ENCODE measurements around the gene MED8.
A peak's percentile ranks its signal among the peaks of the same experiment; 100 is the strongest.
"Not testable (repeated sequence)": the region's sequence is repeated elsewhere in the genome, so short reads cannot be mapped to it uniquely, and the experiment has no call there.

The MED8 gene

DNA sequence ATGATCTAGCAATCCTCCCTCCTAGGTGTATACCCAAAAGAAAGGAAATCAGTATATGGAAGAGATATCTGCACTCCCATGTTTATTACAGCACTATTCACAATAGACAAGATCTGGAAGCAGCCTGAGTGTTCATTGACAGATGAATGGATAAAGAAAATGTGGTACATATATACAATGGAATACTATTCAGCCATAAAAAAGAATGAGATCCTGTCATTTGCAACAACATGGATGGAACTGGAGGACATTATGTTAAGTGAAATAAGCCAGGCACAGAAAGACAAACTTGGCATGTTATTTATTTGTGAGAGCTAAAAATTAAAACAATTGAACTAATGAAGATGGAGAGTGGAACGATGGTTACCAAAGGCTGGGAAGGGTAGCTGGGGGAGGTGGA, 23.8 kb upstream of the MED8 start:
- DNase-seq (ENCODE audit: low spot score); H3K9me3 Mint-ChIP-seq; H3K27ac Mint-ChIP-seq; H3K4me1 Mint-ChIP-seq (ENCODE audit: low read depth); H3K4me3 Mint-ChIP-seq; H3K27me3 Mint-ChIP-seq (ENCODE audit: low read depth): not testable (repeated sequence)
- peaks cover 34% of the 10 kb centered on the region for H3K36me3 Mint-ChIP-seq (ENCODE audit: low read depth)

DNA sequence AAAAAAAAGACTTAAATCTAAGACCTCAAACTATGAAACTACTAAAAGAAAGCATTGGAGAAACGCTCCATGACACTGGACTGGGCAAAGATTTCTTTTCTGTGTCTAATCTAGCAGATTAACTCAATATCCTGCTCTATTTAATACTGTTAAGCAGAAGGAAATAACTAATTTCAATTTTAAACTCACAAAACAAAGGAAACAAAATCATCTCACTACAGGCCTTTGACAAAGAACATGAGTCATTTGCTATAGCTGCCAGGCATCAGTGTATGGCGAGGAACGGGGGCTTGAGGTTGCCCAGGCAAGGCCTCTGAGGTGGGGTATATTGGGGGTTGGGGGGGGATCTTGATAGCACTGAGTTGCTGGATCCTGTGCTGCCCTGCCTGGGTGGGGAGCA, 21.0 kb upstream of the MED8 start:
- no peaks in the 10 kb centered on the region for H3K9me3 Mint-ChIP-seq
- peaks cover 43% of the 10 kb centered on the region for H3K36me3 Mint-ChIP-seq (ENCODE audit: low read depth)
- no peak overlapping the region for H3K27ac Mint-ChIP-seq
- no peak overlapping the region for H3K4me3 Mint-ChIP-seq
- no peaks in the 10 kb centered on the region for H3K4me1 Mint-ChIP-seq (ENCODE audit: low read depth)
- DNase-seq (ENCODE audit: low spot score), result no peak
- no peaks in the 10 kb centered on the region for H3K27me3 Mint-ChIP-seq (ENCODE audit: low read depth)

DNA sequence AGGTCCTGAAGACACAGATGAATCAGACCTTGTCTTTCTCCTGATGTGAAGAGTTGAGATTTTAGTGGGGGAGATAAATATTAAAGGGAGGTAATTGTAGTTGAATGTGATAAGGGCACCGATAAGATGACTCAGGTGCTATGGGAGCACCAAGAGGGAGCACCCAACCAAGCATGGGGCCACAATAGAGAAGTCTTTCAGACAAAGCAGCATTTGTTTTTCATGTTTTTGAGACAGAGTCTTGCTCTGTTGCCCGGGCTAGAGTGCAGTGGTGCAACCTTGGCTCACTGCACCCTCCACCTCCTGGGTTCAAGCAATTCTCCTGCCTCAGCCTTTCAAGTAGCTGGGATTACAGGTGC, 16.3 kb upstream of the MED8 start:
- no peaks in the 10 kb centered on the region for H3K4me1 Mint-ChIP-seq (ENCODE audit: low read depth)
- no peak overlapping the region for H3K27ac Mint-ChIP-seq
- H3K4me3 Mint-ChIP-seq, result no peak overlapping the region
- H3K27me3 Mint-ChIP-seq (ENCODE audit: low read depth), result no peaks in the 10 kb centered on the region
- H3K36me3 Mint-ChIP-seq (ENCODE audit: low read depth), result peaks cover 46% of the 10 kb centered on the region
- DNase-seq (ENCODE audit: low spot score), result no peak
- H3K9me3 Mint-ChIP-seq, result no peaks in the 10 kb centered on the region

DNA sequence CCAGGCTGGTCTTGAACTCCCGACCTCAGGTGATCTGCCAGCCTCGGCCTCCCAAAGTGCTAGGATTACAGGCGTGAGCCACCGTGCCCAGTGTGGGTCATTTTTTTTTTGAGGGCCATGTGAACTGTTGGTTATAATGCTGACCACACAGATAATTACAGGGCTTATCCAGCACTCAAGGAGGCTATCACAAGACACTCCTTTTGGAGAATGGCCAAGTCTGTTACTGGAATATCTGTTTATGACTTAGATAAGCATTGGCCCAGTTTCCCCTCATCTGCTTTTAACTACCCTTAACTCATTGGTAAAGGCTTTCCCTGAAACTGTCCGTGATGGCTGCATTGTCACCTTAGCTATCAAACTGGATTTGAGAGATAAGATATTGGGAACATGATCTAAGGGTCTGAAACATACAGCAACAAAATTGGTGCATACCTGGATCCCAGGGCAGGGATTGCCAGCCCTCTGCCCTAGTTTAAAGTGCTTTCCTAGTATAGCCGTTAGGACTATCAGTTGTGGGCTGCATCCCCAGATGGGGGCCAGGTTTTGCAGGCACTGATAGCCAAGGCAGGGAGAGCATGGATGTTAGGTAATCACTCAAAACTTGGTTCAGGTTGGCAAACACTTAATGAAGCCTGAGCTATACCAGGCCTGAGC, 15.7 kb upstream of the MED8 start:
- no peak overlapping the region for H3K27ac Mint-ChIP-seq

DNA sequence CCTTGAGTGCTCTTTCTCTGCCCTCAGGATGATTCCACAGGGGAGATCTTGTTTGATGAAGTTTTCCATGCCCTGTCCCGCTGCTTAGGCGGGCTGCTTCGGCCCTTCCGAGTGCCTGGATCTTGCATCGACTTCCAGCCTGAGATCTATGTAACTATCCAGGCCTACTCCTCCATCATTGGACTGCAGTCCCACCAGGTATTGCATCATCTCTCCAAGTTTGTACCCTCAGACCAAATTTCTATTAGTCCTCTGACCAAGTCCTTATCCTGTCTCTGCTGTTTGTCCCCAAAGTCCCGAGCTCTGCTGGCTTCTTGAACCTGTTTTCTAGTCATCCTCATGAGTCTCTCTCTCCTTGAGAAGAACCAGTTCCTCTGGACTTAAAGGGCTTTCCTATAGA, 14.8 kb upstream of the MED8 start:
- no peaks in the 10 kb centered on the region for H3K4me1 Mint-ChIP-seq (ENCODE audit: low read depth)
- no peaks in the 10 kb centered on the region for H3K27me3 Mint-ChIP-seq (ENCODE audit: low read depth)
- no peak overlapping the region for H3K27ac Mint-ChIP-seq
- peaks cover 37% of the 10 kb centered on the region for H3K36me3 Mint-ChIP-seq (ENCODE audit: low read depth)
- no peak for DNase-seq (ENCODE audit: low spot score)
- no peak overlapping the region for H3K4me3 Mint-ChIP-seq
- no peaks in the 10 kb centered on the region for H3K9me3 Mint-ChIP-seq

More for the DNA sequence above, 15.7 kb upstream of the MED8 start:
- H3K36me3 Mint-ChIP-seq (ENCODE audit: low read depth), result peaks cover 43% of the 10 kb centered on the region
- no peak for DNase-seq (ENCODE audit: low spot score)
- H3K27me3 Mint-ChIP-seq (ENCODE audit: low read depth), result no peaks in the 10 kb centered on the region
- no peaks in the 10 kb centered on the region for H3K4me1 Mint-ChIP-seq (ENCODE audit: low read depth)
- no peak overlapping the region for H3K4me3 Mint-ChIP-seq
- H3K9me3 Mint-ChIP-seq, result no peaks in the 10 kb centered on the region

DNA sequence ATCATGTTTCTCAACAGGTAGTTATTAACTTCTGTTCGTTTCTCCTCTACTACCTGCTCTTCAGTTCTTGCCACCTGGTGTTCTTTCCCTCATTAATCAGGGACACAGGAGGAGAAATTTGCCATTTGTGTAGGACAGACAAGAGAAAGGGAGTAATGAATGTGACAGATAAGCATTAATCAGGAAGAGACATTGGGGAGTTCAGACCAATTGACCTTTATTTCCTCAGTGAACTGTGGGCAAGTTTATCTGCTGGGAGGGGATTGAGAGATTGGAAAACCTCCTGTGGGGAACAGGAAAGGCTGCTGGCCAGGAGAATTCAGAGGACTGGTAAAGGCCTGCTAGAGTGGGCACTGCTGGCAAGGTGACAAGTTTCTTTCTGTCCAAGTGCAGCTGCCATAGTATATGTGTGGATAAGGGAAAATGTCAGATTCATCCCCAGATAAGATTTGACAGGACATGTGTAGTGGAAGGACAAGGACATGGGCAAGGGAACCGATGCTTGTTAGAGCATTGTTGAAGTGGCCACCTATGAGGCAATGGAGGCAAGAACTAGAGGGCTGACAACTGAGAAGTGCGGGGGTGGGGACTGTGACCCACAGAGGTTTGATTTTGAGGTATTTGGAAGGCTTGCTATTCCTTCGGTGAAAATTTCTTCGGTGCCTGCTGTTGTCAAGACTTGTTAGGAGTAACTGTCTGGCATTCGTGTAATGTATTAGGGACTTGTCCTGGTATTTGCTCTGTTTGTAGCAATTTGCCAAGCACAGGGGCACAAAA, 12.7 kb upstream of the MED8 start:
- Mint-ChIP-seq H3K4me3 (no peak overlapping the region), H3K4me1 (ENCODE audit: low read depth) (peaks cover 2% of the 10 kb centered on the region), H3K27ac (no peak overlapping the region), H3K9me3 (no peaks in the 10 kb centered on the region), H3K36me3 (ENCODE audit: low read depth) (peaks cover 27% of the 10 kb centered on the region), H3K27me3 (ENCODE audit: low read depth) (no peaks in the 10 kb centered on the region)
- DNase-seq (ENCODE audit: low spot score), result no peak

DNA sequence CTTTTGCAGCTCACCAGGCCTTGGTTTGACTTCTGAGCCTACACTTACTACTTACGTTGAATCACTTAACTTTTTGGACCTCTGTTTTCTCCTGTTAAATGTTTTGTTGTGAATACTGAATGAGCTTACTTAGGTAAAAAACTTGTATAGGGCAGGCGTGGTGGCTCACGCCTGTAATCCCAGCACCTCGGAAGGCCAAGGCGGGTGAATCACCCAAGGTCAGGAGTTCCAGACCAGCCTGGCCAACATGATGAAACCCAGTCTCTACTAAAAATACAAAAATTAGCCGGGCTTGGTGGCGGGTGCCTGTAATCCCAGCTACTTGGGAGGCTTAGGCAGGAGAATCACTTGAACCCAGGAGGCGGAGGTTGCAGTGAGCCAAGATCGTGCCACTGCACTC, 10.8 kb upstream of the MED8 start:
- H3K27me3 Mint-ChIP-seq (ENCODE audit: low read depth); H3K4me3 Mint-ChIP-seq; H3K4me1 Mint-ChIP-seq (ENCODE audit: low read depth); H3K27ac Mint-ChIP-seq; H3K9me3 Mint-ChIP-seq; DNase-seq (ENCODE audit: low spot score): not testable (repeated sequence)
- peaks cover 23% of the 10 kb centered on the region for H3K36me3 Mint-ChIP-seq (ENCODE audit: low read depth)

DNA sequence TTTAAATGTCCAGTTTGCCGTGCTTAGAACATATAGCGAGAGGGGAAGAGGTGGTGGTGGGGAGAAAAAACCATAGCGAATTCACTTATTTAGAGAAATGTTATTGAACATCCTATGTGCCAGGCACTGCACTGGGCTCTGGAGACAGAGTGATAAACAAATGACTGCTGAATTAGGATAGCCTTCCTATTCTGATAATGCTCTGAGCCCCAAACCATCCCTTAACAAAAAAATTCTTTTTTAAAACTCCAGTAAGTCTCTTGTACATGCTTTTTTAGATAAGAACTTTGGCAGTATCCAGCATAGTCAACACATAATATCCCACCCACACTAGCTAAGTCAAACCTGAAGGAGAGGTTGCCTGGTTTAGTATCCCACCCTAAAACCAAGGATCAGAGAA, 8.6 kb upstream of the MED8 start:
- H3K27ac Mint-ChIP-seq, result no peak overlapping the region
- peaks cover 2% of the 10 kb centered on the region for H3K4me1 Mint-ChIP-seq (ENCODE audit: low read depth)
- no peaks in the 10 kb centered on the region for H3K27me3 Mint-ChIP-seq (ENCODE audit: low read depth)
- H3K36me3 Mint-ChIP-seq (ENCODE audit: low read depth), result peaks cover 10% of the 10 kb centered on the region
- H3K9me3 Mint-ChIP-seq, result no peaks in the 10 kb centered on the region
- no peak overlapping the region for H3K4me3 Mint-ChIP-seq
- DNase-seq (ENCODE audit: low spot score), result no peak

DNA sequence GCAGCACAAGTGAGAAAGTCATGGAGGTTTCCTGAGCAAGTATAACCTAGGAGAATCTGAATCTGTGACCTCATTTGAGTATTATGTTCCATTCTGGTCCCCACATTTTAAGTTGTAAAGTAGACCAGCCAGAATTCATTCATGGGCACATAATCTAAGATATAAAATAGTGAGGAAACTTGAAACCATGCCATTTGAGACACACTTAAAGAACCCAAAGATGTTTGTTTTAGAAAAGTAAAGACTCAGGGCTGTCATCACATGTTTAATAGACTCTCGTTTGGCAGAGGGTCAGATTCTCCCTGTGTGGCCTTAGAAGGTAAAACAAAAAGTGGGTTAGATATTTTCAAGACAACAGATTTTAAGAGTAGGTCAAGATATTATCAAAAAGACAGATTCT, 6.5 kb upstream of the MED8 start:
- Mint-ChIP-seq H3K27ac (no peak overlapping the region), H3K4me3 (no peak overlapping the region), H3K9me3 (no peaks in the 10 kb centered on the region), H3K4me1 (ENCODE audit: low read depth) (peaks cover 8% of the 10 kb centered on the region), H3K27me3 (ENCODE audit: low read depth) (no peaks in the 10 kb centered on the region), H3K36me3 (ENCODE audit: low read depth) (peaks cover 5% of the 10 kb centered on the region)
- DNase-seq (ENCODE audit: low spot score), result no peak

DNA sequence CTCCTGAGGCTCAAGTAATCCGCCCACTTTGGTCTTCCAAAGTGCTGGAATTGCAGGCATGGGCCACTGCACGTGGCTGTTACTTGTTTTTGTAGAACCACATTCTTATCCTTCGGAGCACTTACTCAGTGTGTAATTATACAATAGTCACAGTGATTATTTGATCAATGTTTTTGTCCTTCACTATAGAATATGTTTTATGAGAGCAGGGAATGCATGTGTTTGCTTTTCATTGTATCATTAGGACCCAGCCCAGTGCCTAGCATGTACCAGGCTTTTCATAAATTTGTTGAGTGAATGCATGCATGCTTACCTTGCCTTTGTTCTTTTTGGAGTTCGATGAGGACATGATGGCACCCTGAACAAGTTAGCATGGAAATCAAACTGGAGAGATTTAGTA, 5.9 kb upstream of the MED8 start:
- no peaks in the 10 kb centered on the region for H3K9me3 Mint-ChIP-seq
- no peak overlapping the region for H3K27ac Mint-ChIP-seq
- peaks cover 9% of the 10 kb centered on the region for H3K4me1 Mint-ChIP-seq (ENCODE audit: low read depth)
- peaks cover 5% of the 10 kb centered on the region for H3K36me3 Mint-ChIP-seq (ENCODE audit: low read depth)
- H3K27me3 Mint-ChIP-seq (ENCODE audit: low read depth), result no peaks in the 10 kb centered on the region
- H3K4me3 Mint-ChIP-seq, result no peak overlapping the region
- DNase-seq (ENCODE audit: low spot score), result no peak

DNA sequence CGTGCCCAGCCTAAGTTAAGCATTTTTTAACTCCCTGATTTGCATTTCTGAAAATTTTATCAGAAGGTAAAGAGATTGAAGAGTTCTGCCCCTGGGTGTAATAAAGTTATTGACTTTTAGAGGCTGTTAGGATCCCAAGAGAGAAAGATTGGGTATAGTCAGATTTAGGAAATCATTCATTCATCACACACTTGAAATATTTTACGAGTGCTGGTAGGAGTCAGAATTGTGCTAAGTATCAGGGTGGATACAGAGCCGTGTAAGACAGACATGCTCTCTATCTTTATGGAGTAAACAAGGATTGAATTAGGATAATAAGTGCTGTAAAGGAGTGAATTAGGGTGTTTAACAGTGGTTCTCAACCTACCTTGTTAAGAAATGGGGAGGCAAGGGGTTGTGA, 3.1 kb upstream of the MED8 start:
- Mint-ChIP-seq H3K27ac (no peak overlapping the region), H3K4me3 (no peak overlapping the region), H3K4me1 (ENCODE audit: low read depth) (peaks cover 24% of the 10 kb centered on the region), H3K27me3 (ENCODE audit: low read depth) (no peaks in the 10 kb centered on the region), H3K36me3 (ENCODE audit: low read depth) (peaks cover 13% of the 10 kb centered on the region), H3K9me3 (no peaks in the 10 kb centered on the region)
- DNase-seq (ENCODE audit: low spot score), result no peak

DNA sequence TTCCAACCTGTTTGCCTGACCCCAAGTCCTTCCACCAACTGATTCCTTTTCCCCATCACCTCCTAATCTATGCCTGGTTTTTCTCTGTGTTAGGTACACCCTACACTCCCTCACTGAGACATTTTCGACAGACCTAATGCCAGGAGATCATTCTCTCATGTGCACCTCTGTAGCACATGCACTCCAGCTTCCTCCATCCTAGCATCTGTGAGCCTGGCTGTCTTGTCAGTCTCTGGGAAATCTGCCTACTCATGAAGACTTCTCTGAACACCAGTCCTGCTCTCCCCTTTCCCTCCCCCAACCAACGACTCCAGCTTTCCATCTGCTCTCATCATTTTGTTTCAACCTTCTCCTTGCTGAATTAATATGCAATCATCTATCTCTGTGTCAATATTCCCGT, 987 bp downstream of the MED8 start:
- Mint-ChIP-seq H3K27me3 (ENCODE audit: low read depth) (no peaks in the 10 kb centered on the region), H3K27ac (peak overlapping the region; percentile 92), H3K4me1 (ENCODE audit: low read depth) (peaks cover 26% of the 10 kb centered on the region), H3K9me3 (no peaks in the 10 kb centered on the region), H3K4me3 (peak overlapping the region; percentile 99), H3K36me3 (ENCODE audit: low read depth) (peaks cover 37% of the 10 kb centered on the region)
- no peak for DNase-seq (ENCODE audit: low spot score)

DNA sequence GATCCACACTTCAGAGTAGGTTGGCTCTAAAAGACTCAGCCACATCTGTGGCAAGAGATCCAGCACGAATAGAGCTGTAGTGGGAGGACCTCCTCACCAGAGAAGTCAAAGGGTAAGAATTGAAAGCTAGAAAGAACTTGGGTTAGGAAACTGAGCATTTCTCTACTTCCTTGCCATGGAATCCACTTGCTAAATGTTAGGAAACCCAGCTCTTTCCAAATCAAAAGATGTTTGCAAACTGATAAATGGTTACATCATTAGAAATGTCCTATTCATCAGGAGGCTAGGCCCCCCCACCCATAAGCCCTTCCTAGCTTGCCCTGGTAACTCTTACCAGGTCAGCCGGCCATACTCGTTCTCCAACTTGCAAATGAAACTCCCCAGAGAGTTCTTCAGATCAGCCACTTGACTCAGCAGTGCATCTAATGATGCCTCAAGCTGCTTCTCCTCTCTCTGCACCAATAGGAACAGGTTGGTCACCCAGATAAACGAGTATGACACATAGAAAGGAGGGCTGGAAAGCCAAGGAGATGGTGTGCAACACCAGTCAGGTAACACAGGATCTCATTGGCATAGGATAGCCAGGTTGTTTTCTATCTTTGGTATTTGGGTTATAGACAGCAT, 1.5 kb downstream of the MED8 start:
- DNase-seq (ENCODE audit: low spot score), result no peak
- Mint-ChIP-seq H3K9me3 (no peaks in the 10 kb centered on the region), H3K36me3 (ENCODE audit: low read depth) (peaks cover 42% of the 10 kb centered on the region), H3K4me1 (ENCODE audit: low read depth) (peaks cover 26% of the 10 kb centered on the region), H3K27ac (peak overlapping the region; percentile 92), H3K4me3 (peak overlapping the region; percentile 99), H3K27me3 (ENCODE audit: low read depth) (no peaks in the 10 kb centered on the region)

DNA sequence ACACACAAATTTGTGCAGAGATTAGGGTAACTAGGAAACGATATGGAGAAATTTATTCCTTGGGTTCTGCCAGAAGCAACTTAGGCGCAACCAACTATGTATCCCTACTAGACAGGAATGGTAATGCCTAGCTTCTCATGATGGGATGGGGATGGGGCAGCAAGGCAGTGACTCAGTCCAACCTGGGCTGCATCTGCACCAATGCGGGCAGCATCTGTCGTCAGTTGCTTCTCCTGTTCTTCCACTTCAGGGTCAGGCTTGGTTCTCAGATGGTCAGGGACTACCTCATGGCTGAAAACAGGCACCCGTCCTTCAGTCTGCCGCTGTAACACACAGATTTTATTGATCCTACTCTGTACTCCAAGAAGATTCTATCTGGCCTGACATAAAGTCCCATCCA, 2.9 kb downstream of the MED8 start:
- Mint-ChIP-seq H3K36me3 (ENCODE audit: low read depth) (peaks cover 49% of the 10 kb centered on the region), H3K4me1 (ENCODE audit: low read depth) (peaks cover 22% of the 10 kb centered on the region), H3K27me3 (ENCODE audit: low read depth) (no peaks in the 10 kb centered on the region), H3K9me3 (no peaks in the 10 kb centered on the region), H3K4me3 (no peak overlapping the region), H3K27ac (no peak overlapping the region)
- no peak for DNase-seq (ENCODE audit: low spot score)
